GM19099 (cell line): Measurements from ENCODE around the gene LXN.
A peak's percentile ranks its signal among the peaks of the same experiment; 100 is the strongest.

ENCODE experiments used
- POLR2A ChIP-seq: IDR thresholded peaks from 3 replicates; pipeline ENCODE4 v1.6.1; 2011; ENCODE audit warnings: low read depth; ENCODE audit not compliant: insufficient read length; ENCODE audit errors: extremely low read depth

The LXN gene

DNA sequence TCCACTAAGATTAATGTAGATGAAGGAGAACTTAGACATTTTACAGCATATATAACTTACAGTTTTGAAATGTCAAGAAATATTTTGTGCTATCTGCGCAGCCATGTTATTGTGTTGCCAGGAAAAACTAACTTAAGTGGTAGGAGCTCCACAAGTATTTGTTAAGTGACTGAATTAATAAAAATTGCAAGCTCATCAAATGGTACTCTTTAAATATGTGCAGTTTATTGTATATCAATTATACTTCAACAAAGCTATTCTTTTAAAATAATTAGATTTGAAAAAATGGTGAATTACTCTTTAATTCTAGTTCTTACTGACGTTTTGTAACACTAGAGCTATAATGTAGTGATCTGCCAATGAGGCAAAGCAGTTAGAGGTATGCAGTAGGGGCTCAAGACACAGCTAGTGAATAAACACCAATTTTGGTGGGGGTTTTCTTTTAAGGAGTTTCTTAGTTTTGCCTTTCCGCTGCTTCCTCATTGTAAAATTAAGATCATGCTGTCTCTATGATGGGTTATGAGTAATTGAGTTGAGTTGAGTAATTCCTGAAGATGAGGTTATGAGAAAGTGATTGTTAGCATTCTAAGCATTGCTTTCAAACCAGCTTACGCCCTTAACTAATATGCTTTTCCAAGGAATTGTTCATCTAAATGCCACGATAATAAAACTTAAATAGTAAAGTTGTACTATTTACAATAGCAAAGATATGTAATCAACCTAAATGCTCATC lies 10.9 kb upstream of the LXN start:
- TF ChIP-seq POLR2A = no peak

- no peak for TF ChIP-seq POLR2A
Observed at GRCh38 chr3:158680861-158681260, 8.4 kb upstream of the LXN start.

DNA sequence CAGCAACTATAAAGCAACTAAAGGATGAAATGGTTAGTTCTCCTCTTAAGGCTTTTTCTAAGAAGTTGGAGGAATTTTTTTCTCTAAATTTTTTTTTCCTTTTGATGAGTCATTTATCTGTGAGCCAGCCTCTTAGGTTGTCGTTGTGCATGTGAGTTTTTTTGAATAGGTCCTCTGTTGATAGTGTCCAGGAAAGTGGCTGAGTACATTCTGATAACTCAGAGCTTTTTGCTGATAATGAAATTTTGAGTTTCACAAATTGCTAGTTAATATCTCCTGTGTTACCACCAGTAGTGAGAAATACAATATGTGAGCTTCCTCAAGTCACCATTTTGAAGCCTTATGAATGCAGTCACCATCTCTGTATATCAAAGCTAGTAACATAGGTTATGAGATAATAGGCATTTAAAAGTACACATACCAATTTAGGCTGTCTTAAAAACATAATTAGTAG lies 7.1 kb upstream of the LXN start:
- no peak for TF ChIP-seq POLR2A

GRCh38 chr3:158678687-158679086 lies 6.2 kb upstream of the LXN start:
- no peak for TF ChIP-seq POLR2A

GRCh38 chr3:158671821-158672214 lies 630 bp downstream of the LXN start:
- TF ChIP-seq POLR2A = no peak

GRCh38 chr3:158668506-158668905 lies 3.9 kb downstream of the LXN start:
- no peak for TF ChIP-seq POLR2A

GRCh38 chr3:158666416-158666815 lies 6.0 kb downstream of the LXN start:
- no peak for TF ChIP-seq POLR2A

GRCh38 chr3:158663832-158664231 lies 8.6 kb downstream of the LXN start:
- no peak for TF ChIP-seq POLR2A

GRCh38 chr3:158663246-158663645 lies 9.2 kb downstream of the LXN start:
- TF ChIP-seq POLR2A = no peak

GRCh38 chr3:158660711-158661110 lies 11.7 kb downstream of the LXN start:
- TF ChIP-seq POLR2A = no peak

DNA sequence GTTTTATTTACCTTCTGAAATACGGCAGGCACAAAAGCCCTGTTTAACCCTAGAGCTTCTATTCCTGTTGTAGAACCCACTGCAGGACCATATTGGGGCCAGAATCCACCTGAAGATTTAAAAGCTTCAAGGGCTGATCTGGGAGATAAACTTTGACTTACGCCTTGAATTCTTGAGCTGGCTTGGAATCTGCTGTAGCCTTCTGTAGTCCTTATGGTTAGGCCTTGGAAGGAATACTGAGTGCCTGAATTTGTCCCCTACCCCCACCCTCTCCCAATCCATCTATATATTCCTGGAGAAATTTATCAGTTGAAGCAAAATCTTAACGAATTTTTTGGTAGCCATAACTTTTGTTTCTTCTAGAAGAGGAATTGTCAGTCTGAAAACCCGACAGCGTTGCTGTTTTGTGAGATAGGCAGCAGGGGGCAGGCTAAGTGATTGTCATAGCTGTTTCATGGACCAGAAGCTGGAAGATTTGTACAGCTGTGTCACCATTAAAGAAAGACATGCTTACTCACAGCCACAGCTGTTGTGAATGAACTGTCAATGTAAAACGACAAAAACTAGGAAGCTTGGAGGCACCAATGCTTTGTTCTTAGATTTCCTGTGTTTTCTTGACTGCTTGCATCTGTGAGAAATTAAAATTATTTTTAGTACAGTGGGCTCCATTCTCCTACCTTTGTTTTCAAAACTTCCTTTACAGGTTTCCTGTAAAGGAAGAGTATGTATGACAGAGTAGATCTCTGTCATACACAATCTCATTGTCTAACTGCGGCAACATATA lies 12.8 kb downstream of the LXN start:
- TF ChIP-seq POLR2A = no peak

GRCh38 chr3:158658889-158659288 lies 13.6 kb downstream of the LXN start:
- no peak for TF ChIP-seq POLR2A

- TF ChIP-seq POLR2A = no peak
Observed at GRCh38 chr3:158652463-158652862, 20.0 kb downstream of the LXN start.

- TF ChIP-seq POLR2A = no peak
Observed at GRCh38 chr3:158651192-158651591, 21.3 kb downstream of the LXN start.

- TF ChIP-seq POLR2A = no peak
Observed at GRCh38 chr3:158649791-158650190, 22.7 kb downstream of the LXN start.

DNA sequence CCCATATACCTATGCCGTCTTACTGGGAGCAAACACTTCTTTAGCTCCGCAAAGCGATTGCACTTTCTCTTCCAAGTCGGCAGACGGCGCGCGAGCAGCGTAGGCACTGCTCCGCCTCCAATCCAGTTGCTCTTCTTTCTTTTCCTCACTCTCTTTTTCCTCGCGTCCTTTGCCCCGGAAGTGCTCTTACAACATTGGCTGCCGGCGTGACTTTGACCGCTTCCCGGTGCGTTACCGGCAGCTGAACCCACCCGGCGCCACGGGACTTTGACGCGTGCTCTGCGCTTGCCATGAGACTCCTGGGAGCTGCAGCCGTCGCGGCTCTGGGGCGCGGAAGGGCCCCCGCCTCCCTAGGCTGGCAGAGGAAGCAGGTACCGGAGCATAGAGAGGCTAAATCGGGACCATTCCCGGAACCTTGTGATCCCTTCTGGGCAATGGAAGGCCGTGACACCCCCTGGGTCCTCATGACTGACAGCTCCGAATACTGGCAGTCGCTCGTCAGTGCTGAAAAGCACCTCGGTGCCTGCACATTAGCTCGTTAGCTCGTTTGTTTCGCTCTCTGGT lies 28.0 kb downstream of the LXN start, which contains the start of gene GFM1:
Gene GFM1, plus strand, starts transcription at position 183 of the 564 bp plus-strand sequence. Its CDS starts 108 bp downstream, at position 291.
- TF ChIP-seq POLR2A = peak; percentile 80
